Measurements from ENCODE around the gene EFCAB11.

DNA sequence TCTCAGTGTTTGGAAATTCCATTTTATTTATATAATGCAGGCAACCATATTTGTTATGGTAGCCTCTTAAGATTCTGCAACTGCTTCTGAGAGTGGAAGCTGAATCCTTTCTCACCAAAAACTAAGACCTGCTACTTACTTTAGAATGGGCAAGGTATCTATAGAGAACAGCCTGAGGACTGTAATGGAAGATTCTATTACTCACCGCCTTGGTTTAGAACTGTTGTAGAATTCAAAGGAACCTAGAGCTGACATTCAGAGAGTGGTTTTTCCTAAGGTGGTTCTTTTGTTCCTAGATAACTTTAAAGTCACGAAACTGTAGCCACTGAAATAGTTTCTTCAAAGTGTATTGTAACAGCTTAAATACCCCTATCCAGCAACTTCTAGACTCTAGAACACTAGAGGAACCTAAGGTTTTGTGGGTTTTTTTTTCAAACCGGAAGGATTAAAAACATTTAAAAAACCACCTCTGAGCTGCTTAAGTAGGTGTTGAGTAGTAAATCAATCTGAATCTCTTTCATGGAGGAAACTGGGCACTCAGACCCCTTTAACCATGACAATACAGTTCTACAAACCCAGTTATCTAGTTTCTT, 5.4 kb upstream of the EFCAB11 start:
- TF ChIP-seq, protein P1, sequence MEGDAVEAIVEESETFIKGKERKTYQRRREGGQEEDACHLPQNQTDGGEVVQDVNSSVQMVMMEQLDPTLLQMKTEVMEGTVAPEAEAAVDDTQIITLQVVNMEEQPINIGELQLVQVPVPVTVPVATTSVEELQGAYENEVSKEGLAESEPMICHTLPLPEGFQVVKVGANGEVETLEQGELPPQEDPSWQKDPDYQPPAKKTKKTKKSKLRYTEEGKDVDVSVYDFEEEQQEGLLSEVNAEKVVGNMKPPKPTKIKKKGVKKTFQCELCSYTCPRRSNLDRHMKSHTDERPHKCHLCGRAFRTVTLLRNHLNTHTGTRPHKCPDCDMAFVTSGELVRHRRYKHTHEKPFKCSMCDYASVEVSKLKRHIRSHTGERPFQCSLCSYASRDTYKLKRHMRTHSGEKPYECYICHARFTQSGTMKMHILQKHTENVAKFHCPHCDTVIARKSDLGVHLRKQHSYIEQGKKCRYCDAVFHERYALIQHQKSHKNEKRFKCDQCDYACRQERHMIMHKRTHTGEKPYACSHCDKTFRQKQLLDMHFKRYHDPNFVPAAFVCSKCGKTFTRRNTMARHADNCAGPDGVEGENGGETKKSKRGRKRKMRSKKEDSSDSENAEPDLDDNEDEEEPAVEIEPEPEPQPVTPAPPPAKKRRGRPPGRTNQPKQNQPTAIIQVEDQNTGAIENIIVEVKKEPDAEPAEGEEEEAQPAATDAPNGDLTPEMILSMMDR (IDR thresholded peaks at IDR 0.05; ENCODE audit: low read length), result no peak
- no peak for TF ChIP-seq EZH2 (optimal IDR thresholded peaks at IDR 0.05; ENCODE audit: low read depth, low read length)

Measured in MM.1S (cell line).